ENCODE measurements around the gene LMF1. TPM values are rescaled to one million over a fixed set of nuclear protein-coding genes. Genes with fewer than 3 reads are reported as not detected.

The LMF1 gene
- total RNA-seq, 1 donor = 35.8 TPM

GRCh38 chr16:1018447-1019198, 47.8 kb upstream of the LMF1 start:
- no peak for TF ChIP-seq CTCF (IDR thresholded peaks at IDR 0.05; ENCODE audit: extremely low read depth, low read depth, low read length)

GRCh38 chr16:1014771-1015495, 44.1 kb upstream of the LMF1 start:
- Histone ChIP-seq H2AFZ (ENCODE audit: low read length) (peak overlapping the region; percentile 10), H3K4me2 (ENCODE audit: insufficient read depth, low read length) (no peak overlapping the region)

More at GRCh38 chr16:1018447-1019198, 47.8 kb upstream of the LMF1 start:
- H3K36me3 ChIP-seq (ENCODE audit: insufficient read depth, low read length) = no peaks in the 10 kb centered on the region
- H3K27ac ChIP-seq (ENCODE audit: low read depth, low read length) = peak overlapping the region; percentile 28
- H3K27me3 ChIP-seq (ENCODE audit: insufficient read depth, low read length) = peaks cover 2% of the 10 kb centered on the region
- H3K79me2 ChIP-seq (ENCODE audit: insufficient read depth, low read length) = no peaks in the 10 kb centered on the region
- peak overlapping the region; percentile 51 for H3K4me3 ChIP-seq (ENCODE audit: insufficient read depth, low read length)
- no peaks in the 10 kb centered on the region for H3K9me3 ChIP-seq (ENCODE audit: low read depth, low read length)
- no peaks in the 10 kb centered on the region for H4K20me1 ChIP-seq (ENCODE audit: insufficient read depth, low read length)
- no peak for DNase-seq (ENCODE audit: insufficient read length, low spot score, missing footprints)
- peak overlapping the region; percentile 29 for H2AFZ ChIP-seq (ENCODE audit: low read length)
- peaks cover 16% of the 10 kb centered on the region for H3K4me1 ChIP-seq (ENCODE audit: insufficient read depth, low read length)
- peak overlapping the region; percentile 73 for H3K4me2 ChIP-seq (ENCODE audit: insufficient read depth, low read length)

GRCh38 chr16:1014221-1014620, 43.4 kb upstream of the LMF1 start:
- H3K36me3 ChIP-seq (ENCODE audit: insufficient read depth, low read length) = no peaks in the 10 kb centered on the region
- no peak overlapping the region for H3K4me2 ChIP-seq (ENCODE audit: insufficient read depth, low read length)
- no peak for TF ChIP-seq CTCF (IDR thresholded peaks at IDR 0.05; ENCODE audit: extremely low read depth, low read depth, low read length)
- H3K4me1 ChIP-seq (ENCODE audit: insufficient read depth, low read length) = peaks cover 8% of the 10 kb centered on the region
- no peaks in the 10 kb centered on the region for H3K9me3 ChIP-seq (ENCODE audit: low read depth, low read length)
- DNase-seq (ENCODE audit: insufficient read length, low spot score, missing footprints) = no peak
- peaks cover 2% of the 10 kb centered on the region for H3K27me3 ChIP-seq (ENCODE audit: insufficient read depth, low read length)
- no peak overlapping the region for H3K27ac ChIP-seq (ENCODE audit: low read depth, low read length)
- no peaks in the 10 kb centered on the region for H3K79me2 ChIP-seq (ENCODE audit: insufficient read depth, low read length)
- H2AFZ ChIP-seq (ENCODE audit: low read length) = no peak overlapping the region
- no peak overlapping the region for H3K4me3 ChIP-seq (ENCODE audit: insufficient read depth, low read length)
- no peaks in the 10 kb centered on the region for H4K20me1 ChIP-seq (ENCODE audit: insufficient read depth, low read length)

More at GRCh38 chr16:1014771-1015495, 44.1 kb upstream of the LMF1 start:
- Histone ChIP-seq H3K36me3 (ENCODE audit: insufficient read depth, low read length) (no peaks in the 10 kb centered on the region), H3K9me3 (ENCODE audit: low read depth, low read length) (no peaks in the 10 kb centered on the region), H4K20me1 (ENCODE audit: insufficient read depth, low read length) (no peaks in the 10 kb centered on the region), H3K79me2 (ENCODE audit: insufficient read depth, low read length) (no peaks in the 10 kb centered on the region), H3K4me3 (ENCODE audit: insufficient read depth, low read length) (no peak overlapping the region), H3K4me1 (ENCODE audit: insufficient read depth, low read length) (peaks cover 14% of the 10 kb centered on the region), H3K27ac (ENCODE audit: low read depth, low read length) (no peak overlapping the region), H3K27me3 (ENCODE audit: insufficient read depth, low read length) (peaks cover 2% of the 10 kb centered on the region)
- no peak for TF ChIP-seq CTCF (IDR thresholded peaks at IDR 0.05; ENCODE audit: extremely low read depth, low read depth, low read length)
- no peak for DNase-seq (ENCODE audit: insufficient read length, low spot score, missing footprints)

- Histone ChIP-seq H3K79me2 (ENCODE audit: insufficient read depth, low read length) (no peaks in the 10 kb centered on the region), H2AFZ (ENCODE audit: low read length) (no peak overlapping the region), H3K9me3 (ENCODE audit: low read depth, low read length) (no peaks in the 10 kb centered on the region), H3K27me3 (ENCODE audit: insufficient read depth, low read length) (peaks cover 2% of the 10 kb centered on the region), H3K27ac (ENCODE audit: low read depth, low read length) (no peak overlapping the region), H4K20me1 (ENCODE audit: insufficient read depth, low read length) (no peaks in the 10 kb centered on the region), H3K4me3 (ENCODE audit: insufficient read depth, low read length) (no peak overlapping the region), H3K4me1 (ENCODE audit: insufficient read depth, low read length) (peaks cover 3% of the 10 kb centered on the region), H3K4me2 (ENCODE audit: insufficient read depth, low read length) (no peak overlapping the region), H3K36me3 (ENCODE audit: insufficient read depth, low read length) (no peaks in the 10 kb centered on the region)
- no peak for DNase-seq (ENCODE audit: insufficient read length, low spot score, missing footprints)
- no peak for TF ChIP-seq CTCF (IDR thresholded peaks at IDR 0.05; ENCODE audit: extremely low read depth, low read depth, low read length)
Measured at GRCh38 chr16:1013593-1013900, 42.8 kb upstream of the LMF1 start.

All from osteoblast (primary cell).